Tibial nerve (tissue), 4 donors: ENCODE measurements around the gene LGR6.

Experiments used
- EP300 ChIP-seq, 2 donors: sonication (generic); formaldehyde crosslinking; IDR thresholded peaks; one replicate each; pipeline ENCODE4 v1.6.1; 2017; ENCODE audit warnings: antibody characterized with exemption in 2 of 2, mild to moderate bottlenecking in 1 of 2
- TF ChIP-seq, protein P1 (sequence below), 5 experiments: fragments of 200-600 bp in 3 of 5; fragments of 450-650 bp in 2 of 5; sonication (generic) in 3 of 5; IDR thresholded peaks; one replicate each; pipeline ENCODE4 v1.5.1; 2016 to 2019; ENCODE audit warnings: antibody characterized with exemption in 5 of 5, mild to moderate bottlenecking in 3 of 5, moderate library complexity in 2 of 5

GRCh38 chr1:202311875-202312635, 118.5 kb downstream of the LGR6 start:
- TF ChIP-seq EP300 (IDR thresholded peaks at IDR 0.05): no peak
- TF ChIP-seq, protein P1, sequence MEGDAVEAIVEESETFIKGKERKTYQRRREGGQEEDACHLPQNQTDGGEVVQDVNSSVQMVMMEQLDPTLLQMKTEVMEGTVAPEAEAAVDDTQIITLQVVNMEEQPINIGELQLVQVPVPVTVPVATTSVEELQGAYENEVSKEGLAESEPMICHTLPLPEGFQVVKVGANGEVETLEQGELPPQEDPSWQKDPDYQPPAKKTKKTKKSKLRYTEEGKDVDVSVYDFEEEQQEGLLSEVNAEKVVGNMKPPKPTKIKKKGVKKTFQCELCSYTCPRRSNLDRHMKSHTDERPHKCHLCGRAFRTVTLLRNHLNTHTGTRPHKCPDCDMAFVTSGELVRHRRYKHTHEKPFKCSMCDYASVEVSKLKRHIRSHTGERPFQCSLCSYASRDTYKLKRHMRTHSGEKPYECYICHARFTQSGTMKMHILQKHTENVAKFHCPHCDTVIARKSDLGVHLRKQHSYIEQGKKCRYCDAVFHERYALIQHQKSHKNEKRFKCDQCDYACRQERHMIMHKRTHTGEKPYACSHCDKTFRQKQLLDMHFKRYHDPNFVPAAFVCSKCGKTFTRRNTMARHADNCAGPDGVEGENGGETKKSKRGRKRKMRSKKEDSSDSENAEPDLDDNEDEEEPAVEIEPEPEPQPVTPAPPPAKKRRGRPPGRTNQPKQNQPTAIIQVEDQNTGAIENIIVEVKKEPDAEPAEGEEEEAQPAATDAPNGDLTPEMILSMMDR (IDR thresholded peaks at IDR 0.05): no peak
